SU-DHL-6 (cell line): ENCODE results near the gene BANF2.

Experiments used
- H2AFZ ChIP-seq: fragments of 200-600 bp; sonication (generic); 2 replicates; pipeline ENCODE4 v1.6.1; 2014; ENCODE audit warnings: low read depth, mild to moderate bottlenecking, moderate library complexity, mixed read lengths, antibody characterized with exemption, low read length; ENCODE audit not compliant: severe bottlenecking
- H3F3A ChIP-seq: fragments of 200-600 bp; shearing (Covaris generic); 2 replicates; pipeline ENCODE4 v1.6.0; 2016; ENCODE audit warnings: antibody characterized with exemption, mild to moderate bottlenecking; ENCODE audit not compliant: insufficient read depth
- H3K27ac ChIP-seq: fragments of 200-600 bp; sonication (generic); 2 replicates; pipeline ENCODE4 v1.5.1; 2016; ENCODE audit warnings: low read depth, mild to moderate bottlenecking, low read length, moderate library complexity, mixed read lengths
- H3K27me3 ChIP-seq: fragments of 200-600 bp; sonication (generic), shearing (Covaris generic); 2 replicates; pipeline ENCODE4 v1.6.0; 2014; ENCODE audit warnings: mild to moderate bottlenecking, low read length
- H3K36me3 ChIP-seq: fragments of 200-600 bp; sonication (generic); 2 replicates; pipeline ENCODE4 v1.6.1; 2014; ENCODE audit warnings: mild to moderate bottlenecking, low read length, mixed read lengths
- H3K4me2 ChIP-seq: fragments of 300-600, 200-600 bp; shearing (Covaris generic), sonication (generic); 2 replicates; pipeline ENCODE4 v1.6.0; 2014; ENCODE audit warnings: low read length, low read depth, mild to moderate bottlenecking; ENCODE audit not compliant: poor library complexity, severe bottlenecking
- H3K4me3 ChIP-seq: fragments of 200-600 bp; sonication (generic); 2 replicates; pipeline ENCODE4 v1.5.1; 2014; ENCODE audit warnings: antibody characterized with exemption, low read length, mild to moderate bottlenecking, mixed read lengths; ENCODE audit not compliant: insufficient read depth, poor library complexity, severe bottlenecking
- H3K79me2 ChIP-seq: fragments of 200-600 bp; sonication (generic); 2 replicates; pipeline ENCODE4 v1.6.1; 2014; ENCODE audit warnings: mild to moderate bottlenecking, low read length, moderate library complexity; ENCODE audit not compliant: insufficient read depth
- H3K9ac ChIP-seq: fragments of 200-600 bp; sonication (generic); 2 replicates; pipeline ENCODE4 v1.7.0; 2014; ENCODE audit warnings: mild to moderate bottlenecking, low read length
- H3K9me2 ChIP-seq: fragments of 200-600 bp; sonication (generic); replicated peaks from 2 replicates; pipeline ENCODE4 v1.6.1; 2014; ENCODE audit warnings: low read length; ENCODE audit not compliant: insufficient read depth
- H3K9me3 ChIP-seq: fragments of 200-600 bp; sonication (generic); 2 replicates; pipeline ENCODE4 v1.6.1; 2014; ENCODE audit warnings: low read length, mixed read lengths; ENCODE audit not compliant: insufficient read depth
- H4K20me1 ChIP-seq: fragments of 200-600 bp; sonication (generic); 2 replicates; pipeline ENCODE4 v1.6.1; 2014; ENCODE audit warnings: low read depth, mild to moderate bottlenecking, antibody characterized with exemption, low read length, moderate library complexity, mixed read lengths
- EZH2phosphoT487 ChIP-seq: fragments of 200-600 bp; sonication (generic), shearing (Covaris generic); conservative IDR thresholded peaks from 2 replicates; pipeline ENCODE4 v1.6.1; 2018; ENCODE audit warnings: mild to moderate bottlenecking, antibody characterized with exemption, low read length, moderate library complexity, mixed read lengths
- TF ChIP-seq, protein P1 (sequence below): fragments of 200-600 bp; sonication (generic); IDR thresholded peaks from one replicate; pipeline ENCODE4 v1.5.1; 2017; ENCODE audit warnings: antibody characterized with exemption, mild to moderate bottlenecking, low read length, moderate library complexity; ENCODE audit not compliant: insufficient read depth, poor library complexity, severe bottlenecking

The BANF2 gene

GRCh38 chr20:17691758-17692157, 8.0 kb upstream of the BANF2 start:
- Histone ChIP-seq H3K79me2 (no peaks in the 10 kb centered on the region), H4K20me1 (no peaks in the 10 kb centered on the region), H3F3A (no peaks in the 10 kb centered on the region), H3K27ac (no peak overlapping the region), H3K9me2 (no peaks in the 10 kb centered on the region), H3K9me3 (no peaks in the 10 kb centered on the region), H3K4me3 (no peak overlapping the region), H3K36me3 (no peaks in the 10 kb centered on the region), H2AFZ (no peak overlapping the region), H3K27me3 (no peaks in the 10 kb centered on the region), H3K9ac (no peak overlapping the region), H3K4me2 (no peak overlapping the region)
- TF ChIP-seq, protein P1, sequence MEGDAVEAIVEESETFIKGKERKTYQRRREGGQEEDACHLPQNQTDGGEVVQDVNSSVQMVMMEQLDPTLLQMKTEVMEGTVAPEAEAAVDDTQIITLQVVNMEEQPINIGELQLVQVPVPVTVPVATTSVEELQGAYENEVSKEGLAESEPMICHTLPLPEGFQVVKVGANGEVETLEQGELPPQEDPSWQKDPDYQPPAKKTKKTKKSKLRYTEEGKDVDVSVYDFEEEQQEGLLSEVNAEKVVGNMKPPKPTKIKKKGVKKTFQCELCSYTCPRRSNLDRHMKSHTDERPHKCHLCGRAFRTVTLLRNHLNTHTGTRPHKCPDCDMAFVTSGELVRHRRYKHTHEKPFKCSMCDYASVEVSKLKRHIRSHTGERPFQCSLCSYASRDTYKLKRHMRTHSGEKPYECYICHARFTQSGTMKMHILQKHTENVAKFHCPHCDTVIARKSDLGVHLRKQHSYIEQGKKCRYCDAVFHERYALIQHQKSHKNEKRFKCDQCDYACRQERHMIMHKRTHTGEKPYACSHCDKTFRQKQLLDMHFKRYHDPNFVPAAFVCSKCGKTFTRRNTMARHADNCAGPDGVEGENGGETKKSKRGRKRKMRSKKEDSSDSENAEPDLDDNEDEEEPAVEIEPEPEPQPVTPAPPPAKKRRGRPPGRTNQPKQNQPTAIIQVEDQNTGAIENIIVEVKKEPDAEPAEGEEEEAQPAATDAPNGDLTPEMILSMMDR: no peak
- no peak for TF ChIP-seq EZH2phosphoT487

GRCh38 chr20:17693444-17694001, 6.2 kb upstream of the BANF2 start:
- Histone ChIP-seq H3K36me3 (no peaks in the 10 kb centered on the region), H3F3A (no peaks in the 10 kb centered on the region), H3K9me2 (no peaks in the 10 kb centered on the region), H3K79me2 (no peaks in the 10 kb centered on the region), H3K27ac (no peak overlapping the region), H3K27me3 (no peaks in the 10 kb centered on the region), H3K4me2 (no peak overlapping the region), H2AFZ (no peak overlapping the region), H4K20me1 (no peaks in the 10 kb centered on the region), H3K9ac (no peak overlapping the region), H3K4me3 (no peak overlapping the region), H3K9me3 (no peaks in the 10 kb centered on the region)
- TF ChIP-seq, protein P1: no peak
- no peak for TF ChIP-seq EZH2phosphoT487

- no peaks in the 10 kb centered on the region for H3K27me3 ChIP-seq
- no peak overlapping the region for H3K4me3 ChIP-seq
- H3K79me2 ChIP-seq: no peaks in the 10 kb centered on the region
- no peak overlapping the region for H3K9ac ChIP-seq
- no peak overlapping the region for H2AFZ ChIP-seq
- no peaks in the 10 kb centered on the region for H3K36me3 ChIP-seq
- no peaks in the 10 kb centered on the region for H3K9me2 ChIP-seq
- no peak for TF ChIP-seq EZH2phosphoT487
- TF ChIP-seq, protein P1: no peak
- no peak overlapping the region for H3K4me2 ChIP-seq
- no peaks in the 10 kb centered on the region for H4K20me1 ChIP-seq
- H3K9me3 ChIP-seq: no peaks in the 10 kb centered on the region
- no peaks in the 10 kb centered on the region for H3F3A ChIP-seq
- no peak overlapping the region for H3K27ac ChIP-seq
These were observed 5.0 kb upstream of the BANF2 start for GRCh38 chr20:17694767-17695166.

DNA sequence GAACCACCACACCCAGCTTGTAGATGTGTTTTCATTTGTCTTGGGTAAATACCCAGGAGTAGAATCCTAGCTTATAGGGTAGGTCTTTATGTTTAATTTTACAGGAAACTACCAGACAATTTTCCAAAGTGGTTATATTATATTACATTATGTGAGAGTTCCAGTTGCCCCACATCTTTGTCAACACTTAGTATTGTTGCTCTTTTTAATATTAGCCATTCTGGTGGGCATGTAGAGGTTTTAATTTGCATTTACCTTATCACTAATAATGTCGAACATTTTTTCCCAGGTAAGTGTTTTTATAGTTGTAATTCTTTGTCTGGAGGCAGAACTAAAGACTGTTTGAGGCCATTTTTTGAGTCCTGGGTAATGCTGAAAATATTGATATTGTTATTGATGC, 3.5 kb upstream of the BANF2 start:
- TF ChIP-seq, protein P1: no peak
- TF ChIP-seq EZH2phosphoT487: no peak
- H3K4me3 ChIP-seq: no peak overlapping the region
- H3K27me3 ChIP-seq: no peaks in the 10 kb centered on the region

More for the DNA sequence above, 3.5 kb upstream of the BANF2 start:
- Histone ChIP-seq H3K27ac (no peak overlapping the region), H2AFZ (no peak overlapping the region), H3K36me3 (no peaks in the 10 kb centered on the region), H3K79me2 (no peaks in the 10 kb centered on the region), H3K9me3 (no peaks in the 10 kb centered on the region), H3K4me2 (no peak overlapping the region), H3K9ac (no peak overlapping the region), H3F3A (no peaks in the 10 kb centered on the region), H4K20me1 (no peaks in the 10 kb centered on the region), H3K9me2 (no peaks in the 10 kb centered on the region)
